Heart left ventricle (tissue), 13 donors: ENCODE results near the gene PHACTR1.

Source experiments
- POLR2A ChIP-seq, 2 donors: fragments of 450-650 bp; IDR thresholded peaks; one replicate each; pipeline ENCODE4 v1.6.1; 2017; ENCODE audit warnings: antibody characterized with exemption in 2 of 2, mild to moderate bottlenecking in 2 of 2, moderate library complexity in 2 of 2
- TF ChIP-seq, protein P1 (sequence below), 12 donors: fragments of 200-600 bp; sonication (generic) in 4 of 12; IDR thresholded peaks; one replicate each; pipeline versions ENCODE4 v1.5.0 to v1.8.0; 2018 to 2022; ENCODE audit warnings: antibody characterized with exemption in 12 of 12, mild to moderate bottlenecking in 5 of 12
- donor health status: ischemic (EF 13 %, LVEDD 7.1; RV severe dilation, severe dysfunction).
- donor health status: DM: no; HTN: yes; CAD: no.
- donor health status: DM: no; HTN: no; CAD: no.
- donor health status: ischemic (EF 25% LVEDD 6.9; RV normal size, moderate dysfunction).
- donor health status: ischemic (EF 25% LVEDD 5.7; RV mildly dilated, moderate dysfunction).
- donor health status: ischemic (EF 35%, LVEDD 5.7; RV mildly dilated, moderate dysfunction).
- donor health status: nonischemic (EF 11% LVEDD 7.7; RV severe dilation, severe dysfunction).
- donor health status: DM: yes; HTN: yes; CAD: no.
- donor health status: PGD.
- donor health status: ischemic (EF 29% LVEDD 5.4; RV normal size, mild dysfunction).
- donor health status: nonischemic (EF 23%, LVEDD 6.1; RV moderate dilation, normal function).

DNA sequence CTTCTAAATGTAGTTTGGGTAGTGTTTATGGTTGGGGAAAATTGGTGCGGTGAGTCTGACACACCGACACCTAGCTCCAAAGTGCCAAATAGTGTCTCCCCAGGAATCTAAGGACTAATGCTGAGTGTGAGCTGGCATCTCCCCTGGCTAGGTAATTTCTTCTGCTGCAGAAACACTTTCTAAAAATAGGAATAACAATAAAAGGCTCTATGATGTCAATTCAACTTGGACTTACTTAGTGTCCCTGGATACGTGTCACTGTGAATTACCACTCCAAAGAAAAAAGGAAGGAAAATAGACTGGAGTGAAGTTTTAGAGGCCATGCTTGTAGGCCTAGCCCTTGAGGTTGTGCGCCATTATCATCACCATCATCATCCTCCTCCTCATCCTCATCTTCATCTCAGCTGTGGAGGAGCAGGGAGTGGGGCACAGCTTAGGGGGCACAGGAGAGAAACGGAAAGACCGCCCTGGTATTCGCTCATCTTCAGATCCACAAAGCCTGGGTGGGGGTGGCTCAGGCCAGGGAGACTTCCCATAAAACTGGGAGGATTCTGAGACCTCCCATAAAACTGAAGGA is 522.2 kb downstream of the PHACTR1 start:
- TF ChIP-seq, protein P1, sequence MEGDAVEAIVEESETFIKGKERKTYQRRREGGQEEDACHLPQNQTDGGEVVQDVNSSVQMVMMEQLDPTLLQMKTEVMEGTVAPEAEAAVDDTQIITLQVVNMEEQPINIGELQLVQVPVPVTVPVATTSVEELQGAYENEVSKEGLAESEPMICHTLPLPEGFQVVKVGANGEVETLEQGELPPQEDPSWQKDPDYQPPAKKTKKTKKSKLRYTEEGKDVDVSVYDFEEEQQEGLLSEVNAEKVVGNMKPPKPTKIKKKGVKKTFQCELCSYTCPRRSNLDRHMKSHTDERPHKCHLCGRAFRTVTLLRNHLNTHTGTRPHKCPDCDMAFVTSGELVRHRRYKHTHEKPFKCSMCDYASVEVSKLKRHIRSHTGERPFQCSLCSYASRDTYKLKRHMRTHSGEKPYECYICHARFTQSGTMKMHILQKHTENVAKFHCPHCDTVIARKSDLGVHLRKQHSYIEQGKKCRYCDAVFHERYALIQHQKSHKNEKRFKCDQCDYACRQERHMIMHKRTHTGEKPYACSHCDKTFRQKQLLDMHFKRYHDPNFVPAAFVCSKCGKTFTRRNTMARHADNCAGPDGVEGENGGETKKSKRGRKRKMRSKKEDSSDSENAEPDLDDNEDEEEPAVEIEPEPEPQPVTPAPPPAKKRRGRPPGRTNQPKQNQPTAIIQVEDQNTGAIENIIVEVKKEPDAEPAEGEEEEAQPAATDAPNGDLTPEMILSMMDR (IDR thresholded peaks at IDR 0.05), result no peak
- TF ChIP-seq POLR2A (IDR thresholded peaks at IDR 0.05), result no peak
